ENCODE results near the gene CACNA1E.

GRCh38 chr1:181445436-181445835 is 37.9 kb upstream of the CACNA1E start:
- TF ChIP-seq EZH2 (IDR thresholded peaks at IDR 0.05; ENCODE audit: borderline replicate concordance): no peak
- TF ChIP-seq, protein P1, sequence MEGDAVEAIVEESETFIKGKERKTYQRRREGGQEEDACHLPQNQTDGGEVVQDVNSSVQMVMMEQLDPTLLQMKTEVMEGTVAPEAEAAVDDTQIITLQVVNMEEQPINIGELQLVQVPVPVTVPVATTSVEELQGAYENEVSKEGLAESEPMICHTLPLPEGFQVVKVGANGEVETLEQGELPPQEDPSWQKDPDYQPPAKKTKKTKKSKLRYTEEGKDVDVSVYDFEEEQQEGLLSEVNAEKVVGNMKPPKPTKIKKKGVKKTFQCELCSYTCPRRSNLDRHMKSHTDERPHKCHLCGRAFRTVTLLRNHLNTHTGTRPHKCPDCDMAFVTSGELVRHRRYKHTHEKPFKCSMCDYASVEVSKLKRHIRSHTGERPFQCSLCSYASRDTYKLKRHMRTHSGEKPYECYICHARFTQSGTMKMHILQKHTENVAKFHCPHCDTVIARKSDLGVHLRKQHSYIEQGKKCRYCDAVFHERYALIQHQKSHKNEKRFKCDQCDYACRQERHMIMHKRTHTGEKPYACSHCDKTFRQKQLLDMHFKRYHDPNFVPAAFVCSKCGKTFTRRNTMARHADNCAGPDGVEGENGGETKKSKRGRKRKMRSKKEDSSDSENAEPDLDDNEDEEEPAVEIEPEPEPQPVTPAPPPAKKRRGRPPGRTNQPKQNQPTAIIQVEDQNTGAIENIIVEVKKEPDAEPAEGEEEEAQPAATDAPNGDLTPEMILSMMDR (IDR thresholded peaks at IDR 0.05; ENCODE audit: poor library complexity): no peak
- TF ChIP-seq EZH2phosphoT487 (IDR thresholded peaks at IDR 0.05; ENCODE audit: low read depth, severe bottlenecking, unreplicated experiment): no peak

Measured in hepatocyte (in vitro differentiated cells).